Measurements from ENCODE around the gene CLRN1.

The CLRN1 gene

DNA sequence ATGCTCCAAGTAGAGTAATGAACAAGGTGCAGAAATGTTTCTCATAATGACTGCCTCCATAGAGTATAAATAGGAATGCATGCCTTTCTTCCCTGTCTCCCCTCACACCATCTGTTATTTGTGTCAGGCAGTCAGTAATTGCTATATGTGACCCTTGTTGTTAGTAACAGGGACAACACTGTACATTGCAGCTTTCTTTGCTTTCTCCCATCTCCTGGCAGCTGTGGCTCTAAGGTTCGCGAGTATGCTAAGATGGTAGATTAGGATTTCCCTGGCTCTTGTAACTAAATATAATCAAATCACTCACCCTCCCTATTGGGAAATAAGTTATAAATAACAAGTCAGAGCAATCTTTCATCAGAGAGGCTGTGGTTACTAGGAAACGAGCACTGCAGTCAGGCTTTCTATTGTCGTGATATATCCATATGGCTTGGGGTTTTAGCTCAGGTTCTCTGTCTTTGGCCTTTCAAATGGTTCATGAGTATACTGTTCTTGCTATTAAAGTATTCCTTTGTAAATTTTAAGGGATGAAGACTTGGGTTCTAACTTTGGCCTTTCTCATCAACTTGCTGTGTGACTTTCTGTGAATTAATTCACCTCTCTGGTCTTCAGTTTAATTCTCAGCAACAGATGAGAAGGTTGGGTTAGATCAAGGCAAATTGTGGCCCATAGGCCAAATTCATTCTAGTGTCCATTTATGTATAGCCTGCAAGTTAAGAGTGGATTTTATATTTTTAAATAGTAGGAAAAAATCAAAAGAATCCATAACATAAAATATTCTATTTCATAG, 59.2 kb downstream of the CLRN1 start:
- in situ Hi-C loops (cut with MboI; ENCODE audit: low sequenced_read_pairs, unreplicated experiment) = no loop called here
- DNase-seq (ENCODE audit: low spot score) = no peak
- TF ChIP-seq, protein P1, sequence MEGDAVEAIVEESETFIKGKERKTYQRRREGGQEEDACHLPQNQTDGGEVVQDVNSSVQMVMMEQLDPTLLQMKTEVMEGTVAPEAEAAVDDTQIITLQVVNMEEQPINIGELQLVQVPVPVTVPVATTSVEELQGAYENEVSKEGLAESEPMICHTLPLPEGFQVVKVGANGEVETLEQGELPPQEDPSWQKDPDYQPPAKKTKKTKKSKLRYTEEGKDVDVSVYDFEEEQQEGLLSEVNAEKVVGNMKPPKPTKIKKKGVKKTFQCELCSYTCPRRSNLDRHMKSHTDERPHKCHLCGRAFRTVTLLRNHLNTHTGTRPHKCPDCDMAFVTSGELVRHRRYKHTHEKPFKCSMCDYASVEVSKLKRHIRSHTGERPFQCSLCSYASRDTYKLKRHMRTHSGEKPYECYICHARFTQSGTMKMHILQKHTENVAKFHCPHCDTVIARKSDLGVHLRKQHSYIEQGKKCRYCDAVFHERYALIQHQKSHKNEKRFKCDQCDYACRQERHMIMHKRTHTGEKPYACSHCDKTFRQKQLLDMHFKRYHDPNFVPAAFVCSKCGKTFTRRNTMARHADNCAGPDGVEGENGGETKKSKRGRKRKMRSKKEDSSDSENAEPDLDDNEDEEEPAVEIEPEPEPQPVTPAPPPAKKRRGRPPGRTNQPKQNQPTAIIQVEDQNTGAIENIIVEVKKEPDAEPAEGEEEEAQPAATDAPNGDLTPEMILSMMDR (IDR thresholded peaks at IDR 0.05; ENCODE audit: borderline replicate concordance, control extremely low read depth, extremely low read depth, insufficient read depth, missing control alignments) = no peak

DNA sequence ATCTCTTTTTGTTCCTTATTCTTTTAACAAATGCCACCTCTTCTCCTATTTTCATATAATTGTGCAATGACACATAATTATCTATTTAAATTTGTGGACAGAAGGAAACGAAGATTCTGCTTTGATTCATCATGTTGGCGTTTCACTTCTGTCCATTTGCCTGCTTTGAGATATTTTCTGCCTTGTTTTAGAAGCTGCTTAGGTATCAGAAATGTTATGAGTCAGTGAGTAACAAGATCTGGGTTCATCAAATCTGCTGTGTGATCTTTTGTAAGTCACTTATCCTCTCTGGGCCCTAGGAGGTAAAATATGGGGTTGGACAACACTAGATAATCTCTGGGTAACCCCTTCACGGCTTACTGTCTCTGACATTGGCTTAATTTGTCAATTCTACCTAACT, 60.0 kb downstream of the CLRN1 start:
- in situ Hi-C loops (cut with MboI; ENCODE audit: low sequenced_read_pairs, unreplicated experiment) = no loop called here
- no peak for DNase-seq (ENCODE audit: low spot score)
- TF ChIP-seq, protein P1 (IDR thresholded peaks at IDR 0.05; ENCODE audit: borderline replicate concordance, control extremely low read depth, extremely low read depth, insufficient read depth, missing control alignments) = no peak

DNA sequence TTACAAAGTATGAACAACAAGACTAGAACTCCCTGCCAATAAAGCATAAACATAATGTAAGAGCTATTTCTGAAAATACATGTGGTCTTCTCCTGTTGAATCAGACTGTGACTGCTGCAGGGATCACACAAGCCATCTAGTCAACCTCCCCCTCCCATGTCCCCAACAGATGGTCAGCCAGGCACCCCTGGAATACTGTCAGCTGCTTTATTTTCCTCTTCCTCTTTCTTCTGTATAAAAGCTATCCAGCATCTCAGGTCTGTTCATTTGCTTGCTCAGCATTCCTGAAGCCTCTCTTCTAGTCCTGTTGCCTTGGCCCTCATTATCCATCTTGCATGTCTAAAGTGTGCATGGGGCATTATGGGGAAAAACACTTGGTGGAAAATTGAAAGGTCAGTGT, 60.8 kb downstream of the CLRN1 start:
- TF ChIP-seq, protein P1 (IDR thresholded peaks at IDR 0.05; ENCODE audit: borderline replicate concordance, control extremely low read depth, extremely low read depth, insufficient read depth, missing control alignments) = no peak
- no peak for DNase-seq (ENCODE audit: low spot score)
- in situ Hi-C loops (cut with MboI; ENCODE audit: low sequenced_read_pairs, unreplicated experiment) = no loop called here

DNA sequence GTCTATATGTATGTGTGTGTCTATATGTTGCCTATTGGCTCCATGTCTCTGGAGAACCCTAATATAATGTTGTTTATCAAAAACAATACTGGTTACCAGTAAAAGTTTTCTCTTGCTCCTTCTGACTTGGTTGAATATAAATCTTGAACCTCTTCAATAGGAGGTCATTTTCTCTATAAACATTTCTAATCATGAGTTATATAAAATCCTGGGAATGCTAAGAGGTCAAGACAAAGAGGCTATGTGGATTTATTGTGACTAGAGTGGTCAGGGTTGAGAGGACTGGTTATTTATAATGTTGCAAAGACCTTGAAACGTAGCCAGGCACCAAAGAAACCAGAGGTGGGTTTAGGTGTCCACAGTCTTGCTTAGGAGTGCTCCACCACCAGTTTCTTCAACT, 66.1 kb downstream of the CLRN1 start:
- TF ChIP-seq, protein P1 (IDR thresholded peaks at IDR 0.05; ENCODE audit: borderline replicate concordance, control extremely low read depth, extremely low read depth, insufficient read depth, missing control alignments) = no peak
- in situ Hi-C loops (cut with MboI; ENCODE audit: low sequenced_read_pairs, unreplicated experiment) = no loop called here
- DNase-seq (ENCODE audit: low spot score) = no peak

DNA sequence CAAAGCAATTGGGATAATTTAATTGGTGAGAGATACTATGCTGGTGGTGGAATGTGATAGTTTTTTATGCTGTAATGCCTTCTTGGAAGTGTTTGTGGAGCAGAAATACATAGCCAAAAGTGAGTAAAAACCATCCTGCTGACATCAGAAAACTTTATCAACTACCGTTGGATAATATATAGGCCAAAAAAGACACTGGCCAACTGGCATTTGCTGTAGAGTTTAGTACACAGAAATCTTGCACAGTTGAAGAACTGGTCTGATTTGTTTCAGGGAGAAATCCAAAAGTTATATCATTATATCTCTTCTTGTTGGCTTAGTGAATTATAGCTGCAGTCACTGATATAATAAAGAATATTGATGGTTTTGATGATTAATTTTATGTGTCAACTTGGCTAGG, 66.8 kb downstream of the CLRN1 start:
- in situ Hi-C loops (cut with MboI; ENCODE audit: low sequenced_read_pairs, unreplicated experiment) = no loop called here
- TF ChIP-seq, protein P1 (IDR thresholded peaks at IDR 0.05; ENCODE audit: borderline replicate concordance, control extremely low read depth, extremely low read depth, insufficient read depth, missing control alignments) = no peak
- DNase-seq (ENCODE audit: low spot score) = no peak

DNA sequence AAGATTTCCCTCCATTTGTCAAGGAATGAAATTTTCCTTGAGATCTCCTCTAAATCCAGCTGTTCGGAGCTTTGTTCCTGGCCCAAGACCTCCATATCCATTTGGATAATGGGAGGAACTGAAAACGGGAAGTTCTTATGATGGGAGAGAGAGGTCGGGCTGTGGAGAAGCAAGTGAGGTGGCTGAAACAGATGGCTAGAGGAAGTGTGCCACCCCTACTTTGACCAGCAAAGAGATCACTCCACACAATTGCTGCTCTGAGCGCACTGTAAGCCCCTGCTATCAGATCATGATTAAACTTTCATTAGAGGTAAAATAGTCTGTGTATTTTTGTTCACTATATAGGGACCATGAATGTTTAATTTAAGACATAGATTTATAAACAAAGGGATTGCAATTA, 67.2 kb downstream of the CLRN1 start, which contains the start of gene MINDY4B:
Gene MINDY4B, minus strand, starts transcription at position 101 of the 400 bp plus-strand sequence. Its CDS starts 0 bp downstream, at position 101.
- DNase-seq (ENCODE audit: low spot score) = no peak
- in situ Hi-C loops (cut with MboI; ENCODE audit: low sequenced_read_pairs, unreplicated experiment) = no loop called here
- TF ChIP-seq, protein P1 (IDR thresholded peaks at IDR 0.05; ENCODE audit: borderline replicate concordance, control extremely low read depth, extremely low read depth, insufficient read depth, missing control alignments) = no peak
